Activated CD4-positive, alpha-beta T cell treated with anti-CD3 and anti-CD28 coated beads, Interleukin-2, amount 10 ng/mL, durations not matched to agents 7 days and 5 days (primary cell): ENCODE results near the gene CREB5. TPM values are rescaled to one million over a fixed set of nuclear protein-coding genes. Genes with fewer than 3 reads are reported as not detected.

ENCODE experiments used
- CTCF ChIA-PET: fragments of 350-600 bp; sonication (Branson Sonifier 250); formaldehyde crosslinking; loops from one replicate; lab custom pipeline; 2021; ENCODE audit warnings: antibody characterized with exemption; lab: Charles Lee
- POLR2A ChIA-PET: fragments of 350-600 bp; sonication (Branson Sonifier 250); formaldehyde crosslinking; loops from one replicate; lab custom pipeline; 2021; ENCODE audit warnings: antibody characterized with exemption; lab: Charles Lee
- DNase-seq: peaks from one replicate; pipeline ENCODE4 v3.0.0-alpha.2; 2020
- H3K27ac Mint-ChIP-seq: one replicate; pipeline ENCODE4 v1.8.0; 2021; ENCODE audit warnings: mild to moderate bottlenecking, moderate library complexity, mixed read lengths
- H3K27me3 Mint-ChIP-seq: one replicate; pipeline ENCODE4 v1.8.0; 2021; ENCODE audit warnings: mixed read lengths
- H3K36me3 Mint-ChIP-seq: one replicate; pipeline ENCODE4 v1.8.0; 2021; ENCODE audit warnings: low read depth, mixed read lengths
- H3K4me1 Mint-ChIP-seq: one replicate; pipeline ENCODE4 v1.8.0; 2021; ENCODE audit warnings: mixed read lengths
- H3K4me3 Mint-ChIP-seq: one replicate; pipeline ENCODE4 v1.8.0; 2021; ENCODE audit warnings: mild to moderate bottlenecking, moderate library complexity, mixed read lengths
- H3K9me3 Mint-ChIP-seq: one replicate; pipeline ENCODE4 v1.8.0; 2021; ENCODE audit warnings: mixed read lengths
- total RNA-seq, 2 experiments: library from RNA; stranded (reverse); gene quantifications; one replicate each; pipeline ENCODE4 v1.2.3, GENCODE V29; 2021

Gene CREB5
- total RNA-seq, 2 experiments from 2014 or later: not detected

- Mint-ChIP-seq H3K27me3 (peaks cover 18% of the 10 kb centered on the region), H3K4me3 (no peak overlapping the region), H3K4me1 (no peaks in the 10 kb centered on the region), H3K9me3 (no peaks in the 10 kb centered on the region), H3K27ac (peak overlapping the region; percentile 73), H3K36me3 (no peaks in the 10 kb centered on the region)
- no peak for DNase-seq
- POLR2A ChIA-PET: no interaction called here
- CTCF ChIA-PET: no interaction called here
Measured at GRCh38 chr7:28682801-28683200, 270.5 kb downstream of the CREB5 start.

GRCh38 chr7:28684650-28685241 is 272.4 kb downstream of the CREB5 start:
- no peaks in the 10 kb centered on the region for H3K9me3 Mint-ChIP-seq
- H3K36me3 Mint-ChIP-seq: no peaks in the 10 kb centered on the region
- peaks cover 18% of the 10 kb centered on the region for H3K27me3 Mint-ChIP-seq

DNA sequence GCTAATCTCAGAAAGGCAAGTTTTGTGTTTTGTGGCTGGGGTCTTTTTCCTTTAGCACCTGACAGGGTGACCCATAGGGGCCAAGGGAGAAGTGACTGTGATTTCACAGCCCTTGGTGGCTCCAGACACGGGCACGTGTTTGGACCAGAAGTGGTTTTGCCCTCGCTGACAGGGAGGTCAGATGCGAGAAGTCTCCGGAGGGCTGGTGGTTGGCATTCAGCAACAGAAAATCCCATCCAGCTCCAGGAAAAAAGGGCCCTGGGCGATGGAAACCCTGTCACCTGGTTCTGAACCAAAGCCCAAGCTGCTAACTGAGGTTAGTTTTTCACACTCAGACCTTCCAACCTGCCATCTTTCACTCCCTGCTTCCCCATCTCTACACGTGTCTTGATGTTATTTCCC is 272.9 kb downstream of the CREB5 start:
- Mint-ChIP-seq H3K27me3 (peaks cover 18% of the 10 kb centered on the region), H3K36me3 (no peaks in the 10 kb centered on the region), H3K4me1 (no peaks in the 10 kb centered on the region), H3K27ac (no peak overlapping the region), H3K4me3 (no peak overlapping the region), H3K9me3 (no peaks in the 10 kb centered on the region)
- POLR2A ChIA-PET: no interaction called here
- no peak for DNase-seq
- CTCF ChIA-PET: no interaction called here

More at GRCh38 chr7:28684650-28685241, 272.4 kb downstream of the CREB5 start:
- H3K4me1 Mint-ChIP-seq: no peaks in the 10 kb centered on the region
- CTCF ChIA-PET: no interaction called here
- H3K27ac Mint-ChIP-seq: no peak overlapping the region
- POLR2A ChIA-PET: no interaction called here
- DNase-seq: no peak
- H3K4me3 Mint-ChIP-seq: no peak overlapping the region

GRCh38 chr7:28685644-28686417 is 273.5 kb downstream of the CREB5 start:
- DNase-seq: peak; percentile 6

GRCh38 chr7:28686418-28686800 is 274.1 kb downstream of the CREB5 start:
- no peaks in the 10 kb centered on the region for H3K36me3 Mint-ChIP-seq
- ChIA-PET POLR2A (no interaction called here), CTCF (no interaction called here)
- no peak overlapping the region for H3K27ac Mint-ChIP-seq
- H3K4me1 Mint-ChIP-seq: no peaks in the 10 kb centered on the region
- peaks cover 18% of the 10 kb centered on the region for H3K27me3 Mint-ChIP-seq
- no peaks in the 10 kb centered on the region for H3K9me3 Mint-ChIP-seq
- H3K4me3 Mint-ChIP-seq: no peak overlapping the region
- DNase-seq: no peak

More at GRCh38 chr7:28685644-28686417, 273.5 kb downstream of the CREB5 start:
- no peaks in the 10 kb centered on the region for H3K9me3 Mint-ChIP-seq
- no peaks in the 10 kb centered on the region for H3K4me1 Mint-ChIP-seq
- H3K27ac Mint-ChIP-seq: no peak overlapping the region
- CTCF ChIA-PET: no interaction called here
- no peak overlapping the region for H3K4me3 Mint-ChIP-seq
- H3K27me3 Mint-ChIP-seq: peaks cover 18% of the 10 kb centered on the region
- H3K36me3 Mint-ChIP-seq: no peaks in the 10 kb centered on the region
- POLR2A ChIA-PET: no interaction called here

DNA sequence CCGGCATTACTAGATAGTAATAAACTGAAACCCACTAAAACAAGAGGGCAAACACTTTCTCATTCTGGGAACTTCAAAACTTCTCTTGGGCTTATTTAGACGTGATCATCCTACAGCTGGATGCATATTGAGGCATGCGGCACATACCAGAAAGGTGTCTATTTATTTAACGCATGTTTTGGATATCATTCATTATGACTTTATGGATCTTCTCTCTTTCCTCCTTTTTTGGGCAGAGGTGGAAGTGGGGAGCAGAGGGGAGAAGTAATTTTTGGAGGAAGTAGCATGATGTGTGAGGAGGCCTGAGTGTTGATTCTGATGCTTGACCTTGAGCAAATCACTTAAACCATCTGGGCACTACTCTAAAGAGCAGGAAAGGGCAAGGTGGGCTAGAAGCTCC is 275.2 kb downstream of the CREB5 start:
- no peak overlapping the region for H3K4me3 Mint-ChIP-seq
- H3K27ac Mint-ChIP-seq: no peak overlapping the region
- POLR2A ChIA-PET: no interaction called here
- no peaks in the 10 kb centered on the region for H3K9me3 Mint-ChIP-seq
- H3K36me3 Mint-ChIP-seq: no peaks in the 10 kb centered on the region
- no peak for DNase-seq
- CTCF ChIA-PET: no interaction called here
- H3K4me1 Mint-ChIP-seq: no peaks in the 10 kb centered on the region
- peaks cover 18% of the 10 kb centered on the region for H3K27me3 Mint-ChIP-seq

DNA sequence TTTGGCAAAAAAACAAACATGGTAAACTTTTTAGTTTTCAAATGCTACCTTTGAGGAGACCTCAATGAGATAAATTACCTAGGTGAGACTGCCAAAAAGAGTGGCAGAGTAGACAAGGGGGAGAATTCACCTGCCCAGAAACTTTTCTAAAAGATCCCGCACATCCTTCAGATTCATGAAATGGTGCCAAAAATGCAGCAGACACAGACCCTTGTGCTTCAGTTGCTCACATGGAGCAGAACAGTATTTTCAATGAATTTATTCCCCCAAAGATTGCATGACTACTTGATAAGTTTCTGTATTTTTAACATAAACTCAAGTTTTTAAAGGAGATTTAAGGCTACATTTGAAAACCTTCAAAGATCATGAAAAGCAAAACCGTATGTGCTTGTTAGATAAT is 275.9 kb downstream of the CREB5 start:
- H3K4me3 Mint-ChIP-seq: no peak overlapping the region
- ChIA-PET CTCF (no interaction called here), POLR2A (no interaction called here)
- H3K27me3 Mint-ChIP-seq: peaks cover 15% of the 10 kb centered on the region
- no peaks in the 10 kb centered on the region for H3K36me3 Mint-ChIP-seq
- H3K4me1 Mint-ChIP-seq: no peaks in the 10 kb centered on the region
- H3K27ac Mint-ChIP-seq: no peak overlapping the region
- no peaks in the 10 kb centered on the region for H3K9me3 Mint-ChIP-seq
- DNase-seq: no peak

DNA sequence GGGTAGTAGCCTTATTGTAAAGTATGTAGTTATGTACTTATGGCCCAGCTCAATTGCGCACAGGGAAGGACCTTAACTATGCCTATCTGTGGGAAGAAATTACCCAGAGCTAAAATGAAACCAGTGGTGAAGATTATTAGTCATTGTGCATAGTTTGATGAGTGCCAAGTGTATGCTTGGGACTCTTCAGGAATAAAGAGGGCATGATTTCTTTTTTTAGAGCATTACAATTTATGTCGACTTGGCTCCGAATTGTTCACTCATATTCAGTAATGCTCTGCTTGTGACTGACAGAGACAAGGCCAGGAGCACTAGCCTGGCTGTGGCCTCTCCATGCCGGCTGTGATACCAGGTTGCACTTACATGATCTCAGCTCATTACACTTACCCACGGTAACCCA is 276.3 kb downstream of the CREB5 start:
- ChIA-PET POLR2A (no interaction called here), CTCF (no interaction called here)
- DNase-seq: no peak
- H3K4me3 Mint-ChIP-seq: no peak overlapping the region
- H3K9me3 Mint-ChIP-seq: no peaks in the 10 kb centered on the region
- H3K27me3 Mint-ChIP-seq: peaks cover 12% of the 10 kb centered on the region
- H3K4me1 Mint-ChIP-seq: no peaks in the 10 kb centered on the region
- H3K36me3 Mint-ChIP-seq: no peaks in the 10 kb centered on the region
- H3K27ac Mint-ChIP-seq: no peak overlapping the region

- Mint-ChIP-seq H3K4me3 (no peak overlapping the region), H3K27me3 (no peaks in the 10 kb centered on the region), H3K4me1 (peaks cover 2% of the 10 kb centered on the region), H3K36me3 (no peaks in the 10 kb centered on the region), H3K27ac (no peak overlapping the region), H3K9me3 (no peaks in the 10 kb centered on the region)
- CTCF ChIA-PET: no interaction called here
- DNase-seq: no peak
- POLR2A ChIA-PET: no interaction called here
Measured at GRCh38 chr7:28695300-28696295, 283.3 kb downstream of the CREB5 start.

DNA sequence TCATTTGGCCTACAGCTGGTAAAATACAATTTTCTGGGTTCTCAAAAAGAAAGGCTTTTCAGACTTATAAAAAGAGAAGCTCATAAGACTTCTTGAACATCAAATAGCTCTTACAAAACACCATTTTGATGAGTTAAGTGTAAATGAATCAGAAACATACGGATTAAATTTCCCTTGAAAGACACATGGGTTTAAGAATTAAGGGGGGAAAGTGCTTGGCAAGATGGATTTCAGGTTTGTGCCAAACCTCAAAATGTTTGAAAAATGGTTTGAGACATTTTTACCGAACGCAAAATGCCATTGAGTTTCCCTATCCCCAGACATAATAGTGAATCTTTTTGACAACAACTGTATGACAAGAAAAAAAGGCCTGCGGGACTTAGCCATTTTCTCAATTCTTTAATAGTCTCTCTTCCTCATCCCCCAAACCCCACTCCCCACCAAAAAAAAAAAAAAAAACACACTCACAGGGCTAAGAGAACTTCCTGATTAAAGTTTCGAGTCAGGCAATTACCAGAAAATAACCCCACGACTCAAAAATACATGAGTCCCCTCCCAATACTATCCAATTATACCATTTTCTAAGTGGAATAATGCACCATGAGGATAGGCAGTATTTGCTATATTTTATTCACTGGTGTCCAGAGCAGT is 285.7 kb downstream of the CREB5 start:
- no peaks in the 10 kb centered on the region for H3K27me3 Mint-ChIP-seq
- peaks cover 2% of the 10 kb centered on the region for H3K4me1 Mint-ChIP-seq
- H3K36me3 Mint-ChIP-seq: no peaks in the 10 kb centered on the region
- DNase-seq: no peak
- H3K9me3 Mint-ChIP-seq: no peaks in the 10 kb centered on the region
- ChIA-PET POLR2A (no interaction called here), CTCF (no interaction called here)
- no peak overlapping the region for H3K27ac Mint-ChIP-seq
- H3K4me3 Mint-ChIP-seq: no peak overlapping the region

DNA sequence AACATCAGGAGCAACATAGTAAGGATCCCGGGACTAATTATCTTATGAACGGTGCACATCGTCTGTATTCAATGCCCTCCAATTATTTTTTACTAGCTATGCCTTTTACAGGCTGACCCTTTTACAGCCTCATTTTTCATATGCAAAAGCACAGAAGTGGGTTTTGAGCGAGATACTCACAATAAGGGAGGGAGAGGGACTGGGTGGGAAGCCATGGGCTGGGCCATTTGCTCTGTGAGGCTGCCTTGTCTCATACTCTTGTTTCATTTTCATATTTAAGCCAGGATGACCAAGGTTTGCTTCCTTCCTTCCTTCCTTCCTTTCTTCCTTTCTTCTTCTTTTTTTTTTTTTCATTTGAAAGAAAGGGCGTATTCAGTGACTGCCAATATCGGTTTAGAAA is 286.5 kb downstream of the CREB5 start:
- no peak for DNase-seq
- CTCF ChIA-PET: no interaction called here
- Mint-ChIP-seq H3K4me1 (peaks cover 2% of the 10 kb centered on the region), H3K27ac (no peak overlapping the region), H3K9me3 (no peaks in the 10 kb centered on the region), H3K27me3 (no peaks in the 10 kb centered on the region), H3K36me3 (no peaks in the 10 kb centered on the region), H3K4me3 (no peak overlapping the region)
- POLR2A ChIA-PET: no interaction called here

DNA sequence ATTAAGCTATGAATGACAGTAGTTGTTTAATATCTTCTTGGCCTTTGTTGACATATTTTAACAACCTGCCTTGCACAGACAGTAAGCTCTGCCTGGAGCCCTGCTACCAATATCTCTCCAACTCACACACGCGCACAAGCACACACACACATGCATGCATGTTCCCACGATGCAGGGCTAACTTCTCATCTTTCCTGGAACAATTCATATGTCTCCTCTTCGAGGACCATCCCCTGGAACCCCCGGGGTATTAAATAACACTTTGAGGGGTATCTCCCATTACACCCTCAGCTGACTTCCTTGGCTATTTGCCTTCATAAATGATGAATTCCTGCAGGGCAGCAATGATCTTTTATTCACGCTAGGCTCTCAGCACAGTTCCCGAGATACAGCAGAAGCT is 287.8 kb downstream of the CREB5 start:
- no peak for DNase-seq
- Mint-ChIP-seq H3K4me1 (peaks cover 2% of the 10 kb centered on the region), H3K27me3 (peaks cover 3% of the 10 kb centered on the region), H3K27ac (no peak overlapping the region), H3K9me3 (no peaks in the 10 kb centered on the region), H3K4me3 (no peak overlapping the region), H3K36me3 (no peaks in the 10 kb centered on the region)
- POLR2A ChIA-PET: no interaction called here
- CTCF ChIA-PET: no interaction called here
